HCT116 (cell line): Measurements from ENCODE around the gene SCN3B. TPM values are rescaled to one million over a fixed set of nuclear protein-coding genes. Genes with fewer than 3 reads are reported as not detected.

Source experiments
- ATAC-seq: fragments of 200-7000 bp; cut with Tn5 transposase; 2 replicates; pipeline ENCODE4 v1.9.1; 2020; ENCODE audit warnings: mild to moderate bottlenecking, moderate library complexity
- BruUV-seq: library from RNA; stranded (reverse); fragments of 400-500 nt; replicated peaks from 2 replicates; lab custom pipeline; 2021; lab: Mats Ljungman, UMichigan
- CTCF ChIA-PET: fragments of 300-600 bp; sonication (Branson Sonifier 250); formaldehyde crosslinking; loops from one replicate; lab custom pipeline; 2021; ENCODE audit warnings: antibody characterized with exemption; lab: Charles Lee
- POLR2A ChIA-PET: fragments of 300-600, 350-600 bp; sonication (Branson Sonifier 250); formaldehyde crosslinking; loops from one replicate; lab custom pipeline; 2021; ENCODE audit warnings: antibody characterized with exemption; lab: Charles Lee
- RAD21 ChIA-PET, 2 experiments: fragments of 300-600 bp; sonication (Branson Sonifier 250); formaldehyde crosslinking; loops; one replicate each; lab custom pipeline; 2023; ENCODE audit warnings: low total read pairs in 2 of 2; ENCODE audit not compliant: uncharacterized antibody in 2 of 2, unreplicated experiment in 2 of 2, low non-redundant PET in 1 of 2; lab: Charles Lee
- DNase-seq: peaks from one replicate; pipeline ENCODE4 v3.0.0-alpha.2; 2010; ENCODE audit warnings: low read depth, low spot score
- H2AFZ ChIP-seq: fragments of 200-600 bp; shearing (Covaris generic), sonication (generic); 2 replicates; pipeline ENCODE4 v1.6.1; 2017; ENCODE audit warnings: low read depth, mixed run types, mixed read lengths, antibody characterized with exemption, low read length; ENCODE audit not compliant: poor library complexity, severe bottlenecking
- H3K27ac ChIP-seq: 2 replicates; pipeline ENCODE4 v1.5.1; 2012; ENCODE audit warnings: low read depth, low read length
- H3K27me3 ChIP-seq: fragments of 200-600 bp; sonication (generic); 2 replicates; pipeline ENCODE4 v1.6.1; 2016; ENCODE audit warnings: mixed run types, low read length, mixed read lengths; ENCODE audit not compliant: insufficient read depth
- H3K36me3 ChIP-seq, 2 experiments: fragments of 200-500 bp in 1 of 2; fragments of 200-600 bp in 1 of 2; sonication (Bioruptor generic) in 1 of 2; sonication (generic) in 1 of 2; 2 replicates each; pipeline versions ENCODE4 v1.5.1 to v1.6.1; 2014 to 2016; ENCODE audit warnings: low read length in 2 of 2, inconsistent platforms in 1 of 2, mixed read lengths in 1 of 2, mixed run types in 1 of 2; ENCODE audit not compliant: insufficient read depth in 2 of 2, control insufficient read depth in 1 of 2
- H3K4me1 ChIP-seq, 2 experiments: fragments of 200-600 bp in 1 of 2; sonication (generic) in 1 of 2; 2 replicates each; pipeline versions ENCODE4 v1.5.1 to v1.6.1; 2012 to 2017; ENCODE audit warnings: low read length in 2 of 2, inconsistent platforms in 1 of 2, mild to moderate bottlenecking in 1 of 2, mixed read lengths in 1 of 2, mixed run types in 1 of 2, moderate library complexity in 1 of 2; ENCODE audit not compliant: insufficient read depth in 2 of 2, control insufficient read depth in 1 of 2
- H3K4me2 ChIP-seq: fragments of 200-600 bp; sonication (generic); 2 replicates; pipeline ENCODE4 v1.6.1; 2017; ENCODE audit warnings: mixed run types, low read length, mixed read lengths
- H3K4me3 ChIP-seq, 2 experiments: fragments of 200-600 bp in 1 of 2; sonication (generic) in 1 of 2; replicated peaks in 1 of 2; 2 replicates each; pipeline ENCODE4 v1.5.1; 2011 to 2016; ENCODE audit warnings: low read length in 2 of 2, control low read depth in 1 of 2, low read depth in 1 of 2, mild to moderate bottlenecking in 1 of 2, mixed read lengths in 1 of 2, mixed run types in 1 of 2
- H3K79me2 ChIP-seq: fragments of 200-600 bp; sonication (generic); 2 replicates; pipeline ENCODE4 v1.6.1; 2017; ENCODE audit warnings: mild to moderate bottlenecking, mixed run types, low read length, moderate library complexity, mixed read lengths; ENCODE audit not compliant: insufficient read depth
- H3K9ac ChIP-seq: fragments of 200-600 bp; sonication (generic); 2 replicates; pipeline ENCODE4 v1.6.1; 2016; ENCODE audit warnings: low read length, mixed read lengths
- H3K9me2 ChIP-seq: fragments of 200-600 bp; sonication (generic), shearing (Covaris generic); 2 replicates; pipeline ENCODE4 v1.6.1; 2017; ENCODE audit warnings: mixed run types, mild to moderate bottlenecking, moderate library complexity; ENCODE audit not compliant: insufficient read depth
- H3K9me3 ChIP-seq, 2 experiments: fragments of 200-500 bp in 1 of 2; fragments of 200-600 bp in 1 of 2; sonication (Bioruptor generic) in 1 of 2; sonication (generic) in 1 of 2; 2 replicates each; pipeline ENCODE4 v1.6.1; 2014 to 2017; ENCODE audit warnings: low read length in 2 of 2, mixed read lengths in 2 of 2, inconsistent platforms in 1 of 2, low read depth in 1 of 2, mild to moderate bottlenecking in 1 of 2, mixed run types in 1 of 2, moderate library complexity in 1 of 2; ENCODE audit not compliant: control insufficient read depth in 1 of 2, insufficient read depth in 1 of 2
- H4K20me1 ChIP-seq: fragments of 200-600 bp; sonication (generic), shearing (Covaris generic); 2 replicates; pipeline ENCODE4 v1.6.1; 2017; ENCODE audit warnings: mixed run types, mild to moderate bottlenecking, moderate library complexity; ENCODE audit not compliant: insufficient read depth
- ATF3 ChIP-seq: IDR thresholded peaks from 2 replicates; pipeline ENCODE4 v1.6.1; 2012
- CBX3 ChIP-seq: IDR thresholded peaks from 2 replicates; pipeline ENCODE4 v1.6.1; 2012; ENCODE audit warnings: low read depth
- CEBPB ChIP-seq: IDR thresholded peaks from 2 replicates; pipeline ENCODE4 v1.6.1; 2012; ENCODE audit warnings: low read depth
- EGR1 ChIP-seq: IDR thresholded peaks from 2 replicates; pipeline ENCODE4 v1.6.1; 2012; ENCODE audit warnings: low read depth
- ELF1 ChIP-seq: IDR thresholded peaks from 2 replicates; pipeline ENCODE4 v1.6.1; 2012; ENCODE audit warnings: low read depth, borderline replicate concordance
- EZH2phosphoT487 ChIP-seq: fragments of 200-600 bp; IDR thresholded peaks from 2 replicates; pipeline ENCODE4 v1.6.1; 2018; ENCODE audit warnings: antibody characterized with exemption, borderline replicate concordance
- FOSL1 ChIP-seq: IDR thresholded peaks from 2 replicates; pipeline ENCODE4 v1.6.1; 2012; ENCODE audit warnings: low read depth
- JUND ChIP-seq: IDR thresholded peaks from 2 replicates; pipeline ENCODE4 v1.6.1; 2012
- MAX ChIP-seq: IDR thresholded peaks from 2 replicates; pipeline ENCODE4 v1.6.1; 2012
- POLR2A ChIP-seq: IDR thresholded peaks from 2 replicates; pipeline ENCODE4 v1.7.0; 2011; ENCODE audit warnings: borderline replicate concordance; ENCODE audit not compliant: insufficient read depth, insufficient read length; ENCODE audit errors: extremely low read depth
- POLR2AphosphoS5 ChIP-seq: IDR thresholded peaks from 2 replicates; pipeline ENCODE4 v1.6.1; 2011; ENCODE audit warnings: mild to moderate bottlenecking, low read depth, low read length, moderate library complexity
- RAD21 ChIP-seq: IDR thresholded peaks from 2 replicates; pipeline ENCODE4 v1.6.1; 2012; ENCODE audit warnings: low read depth, mild to moderate bottlenecking
- SIN3A ChIP-seq: IDR thresholded peaks from 2 replicates; pipeline ENCODE4 v1.6.1; 2012; ENCODE audit warnings: low read depth
- SP1 ChIP-seq: IDR thresholded peaks from 2 replicates; pipeline ENCODE4 v1.6.1; 2012; ENCODE audit warnings: low read depth
- SRF ChIP-seq: IDR thresholded peaks from 2 replicates; pipeline ENCODE4 v1.6.1; 2012; ENCODE audit warnings: low read depth
- TCF7L2 ChIP-seq: IDR thresholded peaks from 2 replicates; pipeline ENCODE4 v1.7.0; 2011; ENCODE audit warnings: borderline replicate concordance, inconsistent platforms; ENCODE audit not compliant: insufficient read depth, insufficient read length; ENCODE audit errors: extremely low read depth
- YY1 ChIP-seq: IDR thresholded peaks from 2 replicates; pipeline ENCODE4 v1.6.1; 2011; ENCODE audit warnings: low read length, low read depth, moderate library complexity, mild to moderate bottlenecking; ENCODE audit not compliant: insufficient replicate concordance; ENCODE audit errors: extremely low read depth
- ZBTB33 ChIP-seq: IDR thresholded peaks from 2 replicates; pipeline ENCODE4 v1.6.1; 2011; ENCODE audit warnings: mild to moderate bottlenecking, low read length, moderate library complexity; ENCODE audit not compliant: insufficient replicate concordance; ENCODE audit errors: extremely low read depth
- ZFX ChIP-seq: fragments of 450-650 bp; IDR thresholded peaks from 2 replicates; pipeline ENCODE4 v1.6.1; 2017
- ZNF274 ChIP-seq: fragments of 200-500 bp; sonication (Bioruptor generic); IDR thresholded peaks from 2 replicates; pipeline ENCODE4 v1.6.1; 2014; ENCODE audit warnings: mild to moderate bottlenecking, low read depth, low read length, inconsistent platforms
- intact Hi-C: fragments of 100-400 bp; cut with micrococcal nuclease; formaldehyde crosslinking; loops from 2 replicates; pipeline ENCODE4 v1.10.0; 2022
- total RNA-seq: library from RNA; stranded (reverse); gene quantifications from one replicate; pipeline ENCODE4 v1.2.1, GENCODE V29; 2021; ENCODE audit not compliant: unreplicated experiment

SCN3B gene
- total RNA-seq, 1 experiment from 2014 or later, result 0.05 TPM

- BruUV-seq, result no TSS peak
- Histone ChIP-seq H3K36me3 (no peaks in the 10 kb centered on the region), H3K27ac (no peak overlapping the region), H4K20me1 (no peaks in the 10 kb centered on the region), H3K9ac (no peak overlapping the region)
- intact Hi-C loops, result no loop called here
- RAD21 ChIA-PET, result interaction anchor here in 1 of 2 experiments (0.6 kb wide), 1 partner anchor 206 kb away, joined by 3 read pairs; no protein-coding TSS in a partner anchor
- TF ChIP-seq TCF7L2 (no peak), JUND (no peak), ATF3 (no peak), POLR2A (no peak), EGR1 (no peak), SRF (no peak), ELF1 (no peak), SP1 (no peak), ZNF274 (no peak), MAX (no peak), YY1 (no peak), SIN3A (no peak), ZFX (no peak), FOSL1 (no peak), POLR2AphosphoS5 (no peak), ZBTB33 (no peak), EZH2phosphoT487 (no peak), CEBPB (no peak), RAD21 (no peak), CBX3 (no peak)
- TF ChIP-seq, all 23 proteins: peak for 0
- no peak for ATAC-seq
- H3K27me3 ChIP-seq, result no peaks in the 10 kb centered on the region
- peaks cover 12 to 13% of the 10 kb centered on the region in 2 experiments for H3K4me1 ChIP-seq
- ChIA-PET POLR2A (no interaction called here), CTCF (no interaction called here)
- H3K9me3 ChIP-seq, result no peaks in the 10 kb centered on the region
- no peaks in the 10 kb centered on the region for H3K9me2 ChIP-seq
- no peak for DNase-seq
- H3K4me3 ChIP-seq, result no peak overlapping the region
- no peaks in the 10 kb centered on the region for H3K79me2 ChIP-seq
- no peak overlapping the region for H3K4me2 ChIP-seq
- H2AFZ ChIP-seq, result no peak overlapping the region
Measured at GRCh38 chr11:123588117-123588863, 66.1 kb downstream of the SCN3B start.
